ENCODE measurements around the gene MAP3K7. TPM values are rescaled to one million over a fixed set of nuclear protein-coding genes. Genes with fewer than 3 reads are reported as not detected.

The MAP3K7 gene
- total RNA-seq, 1 donor from 2014 or later = 16.4 TPM

DNA sequence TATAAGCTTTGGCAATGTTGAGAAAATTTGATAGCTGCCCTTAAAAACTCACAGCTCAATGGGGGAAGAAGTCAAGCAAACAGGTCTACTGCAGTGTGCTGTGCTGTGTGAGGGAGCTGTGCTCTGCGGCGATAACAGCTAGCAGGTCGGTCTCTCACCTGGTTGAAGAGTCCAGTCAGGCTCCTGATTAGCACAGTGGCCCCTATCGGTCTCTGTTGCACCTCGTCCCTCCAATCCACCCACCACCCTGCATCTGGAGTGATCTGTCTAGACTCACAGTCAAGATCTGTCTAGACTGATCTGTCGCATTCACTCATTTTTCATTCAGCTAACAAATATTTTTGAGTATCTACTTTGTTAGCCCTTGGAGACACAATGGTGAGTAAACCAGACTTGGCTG, 94.1 kb downstream of the MAP3K7 start:
- intact Hi-C loops (cut with micrococcal nuclease) = no loop called here

GRCh38 chr6:90492369-90492768, 94.5 kb downstream of the MAP3K7 start:
- DNase-seq (no peak), ATAC-seq (no peak)
- intact Hi-C loops (cut with micrococcal nuclease) = no loop called here

More for the DNA sequence above, 94.1 kb downstream of the MAP3K7 start:
- no peak for DNase-seq
- no peak for ATAC-seq

GRCh38 chr6:90490030-90490716, 96.7 kb downstream of the MAP3K7 start:
- ATAC-seq (no peak), DNase-seq (no peak)
- intact Hi-C loops (cut with micrococcal nuclease) = no loop called here

GRCh38 chr6:90488816-90489215, 98.1 kb downstream of the MAP3K7 start:
- ATAC-seq = no peak
- intact Hi-C loops (cut with micrococcal nuclease) = no loop called here
- no peak for DNase-seq

DNA sequence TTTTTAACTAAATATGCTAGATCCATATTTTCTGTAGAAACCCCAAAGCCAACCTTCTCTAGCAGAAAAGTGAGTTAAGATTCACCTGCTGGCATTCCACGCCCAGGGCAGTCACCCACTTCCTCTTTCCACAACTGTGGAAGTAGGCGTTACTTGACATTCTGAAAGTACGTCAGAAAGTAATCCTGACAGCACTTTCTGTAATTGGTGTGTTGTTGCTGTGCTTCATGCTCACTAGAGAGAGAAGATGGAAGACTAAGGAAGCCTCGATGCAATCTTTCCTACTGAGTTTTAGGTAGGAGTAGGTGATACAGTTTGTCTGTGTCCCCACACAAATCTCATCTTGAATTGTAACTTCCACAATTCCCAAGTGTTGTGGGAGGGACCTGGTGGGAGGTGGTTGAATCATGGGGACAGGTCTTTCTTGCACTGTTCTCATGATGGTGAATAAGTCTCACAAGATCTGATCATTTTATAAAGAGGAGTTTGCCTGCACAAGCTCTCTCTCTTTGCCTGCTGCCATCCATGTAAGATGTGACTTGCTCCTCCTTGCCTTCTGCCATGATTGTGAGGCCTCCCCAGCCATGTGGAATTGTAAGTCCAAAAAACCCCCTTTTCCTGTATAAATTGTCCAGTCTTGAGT, 101.1 kb downstream of the MAP3K7 start:
- DNase-seq (no peak), ATAC-seq (no peak)
- intact Hi-C loops (cut with micrococcal nuclease) = no loop called here

DNA sequence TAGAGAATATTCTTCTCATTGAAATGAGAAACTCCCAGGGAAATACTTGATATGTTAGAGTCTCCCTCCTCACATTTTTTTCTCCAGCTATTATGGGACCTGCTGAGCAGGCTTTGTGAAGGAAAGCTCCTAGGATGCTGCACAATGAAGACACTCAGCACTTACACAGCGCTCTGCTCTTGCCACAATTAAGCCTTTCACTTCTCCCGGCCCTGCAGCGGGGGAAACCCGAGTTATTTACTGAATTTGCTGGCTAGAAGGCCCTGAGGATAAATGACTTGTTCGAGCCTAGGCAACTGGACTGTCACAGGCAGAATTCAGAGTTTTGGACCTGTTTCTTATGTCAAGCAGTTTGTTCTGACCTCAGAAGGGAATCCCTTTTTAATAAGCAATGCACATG, 102.0 kb downstream of the MAP3K7 start:
- DNase-seq = no peak
- no peak for ATAC-seq
- intact Hi-C loops (cut with micrococcal nuclease) = no loop called here

GRCh38 chr6:90484385-90484784, 102.5 kb downstream of the MAP3K7 start:
- ATAC-seq = no peak
- no peak for DNase-seq
- intact Hi-C loops (cut with micrococcal nuclease) = no loop called here

DNA sequence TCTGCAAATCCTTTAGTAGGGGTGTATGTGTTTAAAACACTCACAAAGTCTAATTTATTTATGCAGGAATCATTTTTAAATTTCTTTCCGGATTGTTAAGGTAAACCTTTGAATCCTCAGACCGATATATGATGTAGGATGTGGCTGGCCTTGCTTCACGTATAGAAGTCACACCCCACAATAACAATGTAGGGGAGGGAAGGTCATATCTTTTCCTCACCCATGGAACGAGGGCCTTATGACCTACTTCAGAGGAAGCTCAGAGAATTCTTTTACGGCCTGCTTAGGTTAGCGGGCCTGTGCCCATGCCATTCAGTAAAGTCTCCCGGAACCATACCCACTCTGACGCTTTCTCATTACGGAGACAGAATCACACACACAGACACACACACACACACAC, 102.9 kb downstream of the MAP3K7 start:
- ATAC-seq (no peak), DNase-seq (no peak)
- intact Hi-C loops (cut with micrococcal nuclease) = no loop called here

GRCh38 chr6:90483116-90483839, 103.6 kb downstream of the MAP3K7 start:
- no peak for ATAC-seq
- intact Hi-C loops (cut with micrococcal nuclease) = no loop called here
- no peak for DNase-seq

GRCh38 chr6:90480666-90481065, 106.2 kb downstream of the MAP3K7 start:
- intact Hi-C loops (cut with micrococcal nuclease) = no loop called here
- ATAC-seq (no peak), DNase-seq (no peak)

DNA sequence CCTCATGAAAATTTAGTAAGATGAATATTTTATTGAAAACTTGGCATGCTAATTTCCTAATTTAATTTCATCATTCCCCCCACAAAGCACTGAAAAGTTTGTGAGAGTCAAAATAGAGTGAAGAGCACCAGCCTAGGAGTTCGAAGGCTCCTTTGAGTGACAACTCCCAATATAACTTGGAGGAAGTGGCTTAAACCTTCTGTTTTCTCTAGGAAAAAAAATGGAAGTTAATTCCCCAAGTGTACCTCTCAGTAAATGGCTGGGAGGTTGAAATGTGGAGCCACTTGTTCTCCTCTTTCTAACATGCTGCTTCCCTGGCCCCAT, 107.3 kb downstream of the MAP3K7 start:
- no peak for ATAC-seq
- intact Hi-C loops (cut with micrococcal nuclease) = loop anchor here (1.0 to 10.0 kb wide), 3 partner anchors 85 to 539 kb away; no protein-coding TSS in a partner anchor
- no peak for DNase-seq

DNA sequence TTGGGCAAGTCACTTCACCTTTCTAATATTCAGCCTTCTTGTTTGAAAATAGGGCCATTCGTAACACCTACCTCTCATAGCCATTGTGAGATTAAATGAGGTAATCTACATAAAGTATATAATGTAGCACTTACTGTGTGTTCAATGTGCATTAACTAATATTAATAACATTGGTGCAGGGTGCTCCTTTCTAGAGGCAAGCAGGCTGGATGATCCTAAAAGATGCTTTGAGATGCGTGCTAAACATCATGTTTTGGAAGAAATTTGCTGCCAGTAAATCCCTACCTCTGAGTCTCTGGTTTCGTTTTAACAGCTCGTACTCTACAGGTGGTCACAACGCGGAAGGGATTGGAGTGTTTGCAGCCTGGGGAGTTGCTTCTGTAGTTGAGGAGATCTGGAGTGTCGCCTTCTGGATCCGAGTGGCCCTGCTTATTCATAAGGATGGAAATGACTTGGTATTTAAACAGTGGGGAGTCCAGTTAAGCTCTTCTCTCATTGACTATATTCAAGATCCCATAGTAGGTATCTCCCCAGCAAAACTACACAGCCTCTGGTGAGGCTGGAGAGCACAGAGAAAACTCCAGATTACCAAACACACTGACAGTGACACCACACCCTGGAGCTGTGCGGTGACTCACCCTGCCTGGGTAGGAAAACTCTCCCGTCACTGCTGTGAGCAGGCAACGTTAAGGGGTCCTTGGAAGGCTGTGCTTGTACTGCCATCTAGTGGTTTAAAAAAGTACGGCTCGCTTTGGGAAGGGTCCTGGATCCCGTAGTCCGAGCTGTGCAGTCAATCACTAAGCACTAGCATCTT, 107.9 kb downstream of the MAP3K7 start:
- peak; percentile 100 for ATAC-seq
- peak; percentile 82 for DNase-seq
- intact Hi-C loops (cut with micrococcal nuclease) = loop anchor here (1.0 to 10.0 kb wide), 3 partner anchors 84 to 539 kb away; no protein-coding TSS in a partner anchor

GRCh38 chr6:90478278-90478677, 108.6 kb downstream of the MAP3K7 start:
- no peak for DNase-seq
- no peak for ATAC-seq
- intact Hi-C loops (cut with micrococcal nuclease) = loop anchor here (10.0 kb wide), 1 partner anchor 83 kb away; no protein-coding TSS in a partner anchor

DNA sequence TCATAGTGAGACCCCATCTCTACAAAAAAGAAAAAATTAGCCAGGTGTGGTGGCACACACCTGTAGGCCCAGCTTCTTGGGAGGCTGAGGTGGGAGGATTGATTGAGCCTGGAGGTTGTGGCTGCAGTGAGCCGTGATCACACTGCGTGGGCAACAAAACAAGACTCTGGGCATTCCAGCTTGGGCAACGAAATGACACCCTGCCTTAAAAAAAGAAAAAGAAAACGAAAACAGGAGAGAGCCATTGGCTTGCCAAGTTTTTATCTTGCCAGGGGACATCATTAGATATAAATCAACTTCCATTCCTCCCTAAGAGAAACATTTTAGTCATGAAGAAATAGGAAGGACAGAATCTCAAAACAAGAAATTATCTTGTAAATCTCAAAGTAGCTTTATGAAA, 109.5 kb downstream of the MAP3K7 start:
- DNase-seq (no peak), ATAC-seq (no peak)
- intact Hi-C loops (cut with micrococcal nuclease) = loop anchor here (10.0 kb wide), 1 partner anchor 83 kb away; no protein-coding TSS in a partner anchor

DNA sequence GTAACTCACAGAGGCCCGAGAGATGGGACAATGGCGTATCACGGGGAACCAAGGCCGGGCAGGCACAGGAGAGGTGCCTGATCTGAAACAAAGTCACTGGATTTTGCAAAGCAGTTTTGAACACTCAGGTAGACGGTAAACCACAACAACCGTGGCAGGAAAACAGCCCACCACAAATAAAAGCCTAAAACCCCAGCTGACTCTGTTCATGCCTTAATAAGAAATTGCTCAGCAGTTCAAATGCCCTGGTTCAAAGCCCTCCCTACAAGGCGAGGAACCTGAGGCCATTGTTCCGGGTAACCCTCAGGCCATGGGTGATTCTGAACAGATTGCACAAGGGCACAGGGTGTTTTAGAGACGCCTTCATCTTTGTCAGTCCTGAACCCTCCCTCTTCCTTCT, 114.2 kb downstream of the MAP3K7 start:
- intact Hi-C loops (cut with micrococcal nuclease) = loop anchor here (10.0 kb wide), 1 partner anchor 78 kb away; no protein-coding TSS in a partner anchor
- ATAC-seq (no peak), DNase-seq (no peak)

- DNase-seq (no peak), ATAC-seq (no peak)
- intact Hi-C loops (cut with micrococcal nuclease) = loop anchor here (10.0 kb wide), 1 partner anchor 76 kb away; no protein-coding TSS in a partner anchor
Measured at GRCh38 chr6:90471263-90471662, 115.6 kb downstream of the MAP3K7 start.

DNA sequence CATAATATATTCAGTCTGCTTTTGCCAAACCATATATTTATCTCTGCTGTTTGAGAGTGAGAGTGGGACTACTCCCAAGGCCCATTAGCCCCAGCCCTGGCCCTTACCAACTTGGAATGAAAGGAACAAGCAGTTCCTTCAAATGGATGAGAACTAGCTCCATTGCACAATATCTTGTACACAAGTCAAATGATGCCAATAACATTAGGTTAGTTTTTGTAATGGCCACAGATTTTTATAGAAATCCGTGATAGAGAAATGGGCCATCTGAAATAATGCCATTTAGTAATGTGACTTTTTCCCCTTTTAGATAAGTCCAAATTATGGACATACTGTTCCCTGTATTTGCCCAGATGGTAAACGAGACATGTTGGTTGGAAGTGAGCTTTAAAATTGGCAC, 117.0 kb downstream of the MAP3K7 start:
- intact Hi-C loops (cut with micrococcal nuclease) = loop anchor here (10.0 kb wide), 1 partner anchor 75 kb away; no protein-coding TSS in a partner anchor
- peak; percentile 56 for ATAC-seq
- DNase-seq = no peak

- intact Hi-C loops (cut with micrococcal nuclease) = no loop called here
- DNase-seq (no peak), ATAC-seq (no peak)
Measured at GRCh38 chr6:90468859-90469258, 118.0 kb downstream of the MAP3K7 start.

DNA sequence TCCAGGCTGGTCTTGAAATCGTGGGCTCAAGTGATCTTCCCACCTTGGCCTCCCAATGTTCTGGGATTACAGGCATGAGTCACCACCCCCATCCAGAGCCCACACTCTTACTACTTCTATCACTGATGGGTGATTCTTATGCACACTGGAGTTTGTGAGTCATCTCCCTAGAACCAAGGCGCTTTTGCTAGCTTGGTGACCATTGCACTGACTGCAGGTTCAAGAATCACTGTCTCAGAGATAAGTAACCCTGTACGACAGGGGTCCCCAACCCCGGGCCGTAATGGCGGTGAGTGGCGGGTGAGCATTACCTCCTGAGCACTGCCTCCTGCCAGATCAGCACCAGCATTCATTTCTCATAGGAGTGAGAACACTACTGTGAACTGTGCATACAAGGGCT, 118.8 kb downstream of the MAP3K7 start:
- intact Hi-C loops (cut with micrococcal nuclease) = no loop called here
- ATAC-seq (no peak), DNase-seq (no peak)

Data from left ventricle myocardium superior (tissue), 1 donor.